Activated CD4-positive, alpha-beta T cell treated with anti-CD3 and anti-CD28 coated beads, Interleukin-10, Interleukin-2, amounts not matched to agents 100 ng/mL and 50 ng/mL, durations not matched to agents 16 hours and 8 hours (primary cell): ENCODE measurements around the gene ZNF608.

ENCODE experiments used
- DNase-seq: peaks from one replicate; pipeline ENCODE4 v3.0.0-alpha.2; 2020

The ZNF608 gene

DNA sequence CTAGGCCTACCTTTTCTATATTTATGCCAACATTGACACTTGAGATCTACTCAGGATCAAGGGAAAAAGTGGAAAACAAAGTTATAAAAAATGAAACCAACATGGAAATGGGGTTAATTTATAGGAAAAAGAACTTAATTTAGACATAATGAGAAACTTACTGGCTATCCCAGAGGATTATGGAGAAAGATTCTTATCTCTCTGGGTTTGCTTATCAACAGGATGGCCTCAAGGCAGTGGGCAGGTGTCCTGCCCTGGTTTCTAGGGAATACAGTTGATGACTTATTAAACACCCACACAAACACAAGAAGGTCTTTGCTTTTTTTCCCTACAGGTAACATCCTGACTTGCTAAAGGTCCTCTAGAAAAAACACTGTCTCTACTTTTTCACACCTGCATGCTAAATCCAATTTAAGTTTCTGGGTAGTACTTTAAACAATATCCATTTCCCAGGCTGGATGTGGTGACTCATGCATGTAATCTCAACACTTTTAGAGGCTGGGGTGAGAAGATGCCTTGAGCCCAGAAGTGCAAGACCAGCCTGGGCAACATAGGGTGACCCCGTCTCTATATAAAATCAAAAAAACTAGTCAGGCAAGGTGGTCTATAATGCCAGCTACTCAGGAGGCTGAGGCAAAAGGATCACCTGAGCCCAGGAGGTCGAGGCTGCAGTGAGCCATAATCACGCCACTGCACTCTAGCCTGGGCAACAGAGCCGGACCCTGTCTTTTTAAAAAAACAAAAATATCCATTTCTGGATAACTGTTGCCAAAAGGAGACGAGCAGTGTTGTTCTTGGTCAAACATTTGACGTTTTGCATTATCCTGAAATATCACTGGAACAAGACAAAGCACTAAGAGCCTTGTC lies 6.6 kb upstream of the ZNF608 start:
- DNase-seq = no peak

DNA sequence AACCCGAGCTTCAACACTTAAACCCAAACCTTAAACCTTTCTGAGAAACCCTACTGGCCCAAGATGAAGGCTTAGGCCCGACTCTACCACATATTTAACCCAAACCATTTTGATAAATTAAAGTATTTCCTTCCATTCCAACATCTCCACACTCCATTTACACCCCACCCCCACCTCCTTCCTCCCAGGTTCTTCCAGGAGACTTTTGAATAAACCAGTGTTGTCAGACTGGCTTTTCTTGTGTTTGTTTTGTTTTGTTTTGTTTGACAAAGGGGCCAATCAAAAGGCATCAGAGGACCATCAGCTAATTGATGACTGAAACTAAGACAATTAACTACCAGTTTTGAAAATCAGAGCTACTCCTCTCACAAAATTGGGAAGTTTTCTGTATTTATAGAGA lies 4.6 kb upstream of the ZNF608 start:
- no peak for DNase-seq

DNA sequence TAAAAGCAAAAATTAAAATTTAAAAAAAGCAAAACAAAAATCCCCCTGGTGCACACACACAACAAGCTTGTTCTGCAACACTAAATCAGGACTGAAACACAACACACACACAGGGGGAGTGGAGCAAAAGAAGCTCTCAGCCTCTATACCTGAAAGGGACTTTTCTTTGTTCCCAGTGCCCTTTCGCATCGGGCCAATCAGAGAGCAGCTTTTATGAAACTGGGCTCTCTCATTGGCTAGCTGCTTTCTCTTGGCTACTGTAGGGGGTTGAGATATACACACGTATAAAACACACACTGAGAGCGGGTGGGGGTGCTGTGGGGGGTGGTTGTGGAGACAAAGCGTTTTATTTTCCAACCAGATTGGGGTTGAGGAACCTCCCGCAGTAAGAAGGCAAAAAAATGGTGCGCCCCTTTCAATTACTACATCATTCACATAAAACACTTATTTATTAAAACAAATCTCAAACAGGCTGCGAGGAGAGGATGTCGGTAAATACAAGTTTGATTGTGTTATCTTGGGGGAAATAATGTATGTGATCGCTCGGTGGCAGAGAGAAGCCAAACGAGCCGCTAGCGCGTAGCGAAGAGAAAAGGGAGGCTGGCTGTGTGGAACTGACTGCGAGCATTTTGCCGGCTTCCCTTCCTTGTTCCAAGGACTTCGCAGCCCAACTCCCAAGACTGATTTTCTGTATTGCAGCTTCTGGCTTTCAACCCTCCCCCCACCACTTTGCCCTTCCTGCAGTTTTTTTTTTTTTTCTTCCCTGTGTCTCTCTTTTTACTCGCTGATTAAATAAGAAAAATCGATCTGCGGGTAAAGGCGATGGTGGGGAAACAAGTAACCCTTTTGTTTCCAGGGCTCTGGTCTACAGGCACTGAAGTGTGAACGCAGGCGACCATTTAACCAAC lies 2.5 kb upstream of the ZNF608 start:
- DNase-seq = peak; percentile 29

DNA sequence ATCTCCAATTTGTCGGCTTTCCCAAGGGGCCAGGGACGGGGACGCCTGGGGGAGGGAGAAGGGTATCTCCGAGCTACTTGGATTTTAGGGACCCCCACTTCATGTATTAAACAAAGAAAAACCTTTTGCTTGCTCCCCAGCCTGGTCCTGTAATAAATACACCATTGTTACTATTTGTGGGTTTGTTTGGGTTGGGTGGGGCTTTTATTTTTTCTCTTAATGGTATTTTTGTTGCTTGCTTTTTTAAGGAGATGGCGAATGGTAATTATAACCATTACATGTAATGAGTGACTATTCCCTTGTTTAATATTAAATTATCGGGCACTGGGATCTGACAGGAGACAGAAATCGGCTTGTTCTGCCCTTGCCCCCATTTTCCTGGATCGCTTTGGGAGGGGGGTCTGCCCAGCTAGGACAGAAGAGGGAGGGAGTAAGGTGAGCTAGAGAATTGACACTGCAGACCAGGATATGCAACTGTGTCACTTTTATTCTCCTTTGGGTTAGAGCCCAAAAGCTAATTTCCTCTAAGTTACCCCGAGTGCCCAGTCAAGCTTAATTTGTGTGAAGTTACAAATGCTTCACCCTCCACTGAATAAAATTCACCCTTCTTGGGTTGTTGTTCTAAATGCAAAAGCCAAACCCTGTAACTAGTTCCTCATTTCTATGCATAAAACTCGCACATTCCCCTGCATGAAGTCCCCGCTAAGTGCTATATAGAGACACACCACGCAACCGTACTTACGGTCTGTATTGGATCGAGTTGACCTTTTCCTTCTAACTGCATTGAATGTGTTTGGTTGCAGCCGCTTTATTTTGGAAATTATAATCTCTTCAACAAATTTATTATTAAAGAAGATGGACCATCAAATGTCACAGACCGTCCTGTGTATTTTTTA lies 1.6 kb upstream of the ZNF608 start:
- no peak for DNase-seq

DNA sequence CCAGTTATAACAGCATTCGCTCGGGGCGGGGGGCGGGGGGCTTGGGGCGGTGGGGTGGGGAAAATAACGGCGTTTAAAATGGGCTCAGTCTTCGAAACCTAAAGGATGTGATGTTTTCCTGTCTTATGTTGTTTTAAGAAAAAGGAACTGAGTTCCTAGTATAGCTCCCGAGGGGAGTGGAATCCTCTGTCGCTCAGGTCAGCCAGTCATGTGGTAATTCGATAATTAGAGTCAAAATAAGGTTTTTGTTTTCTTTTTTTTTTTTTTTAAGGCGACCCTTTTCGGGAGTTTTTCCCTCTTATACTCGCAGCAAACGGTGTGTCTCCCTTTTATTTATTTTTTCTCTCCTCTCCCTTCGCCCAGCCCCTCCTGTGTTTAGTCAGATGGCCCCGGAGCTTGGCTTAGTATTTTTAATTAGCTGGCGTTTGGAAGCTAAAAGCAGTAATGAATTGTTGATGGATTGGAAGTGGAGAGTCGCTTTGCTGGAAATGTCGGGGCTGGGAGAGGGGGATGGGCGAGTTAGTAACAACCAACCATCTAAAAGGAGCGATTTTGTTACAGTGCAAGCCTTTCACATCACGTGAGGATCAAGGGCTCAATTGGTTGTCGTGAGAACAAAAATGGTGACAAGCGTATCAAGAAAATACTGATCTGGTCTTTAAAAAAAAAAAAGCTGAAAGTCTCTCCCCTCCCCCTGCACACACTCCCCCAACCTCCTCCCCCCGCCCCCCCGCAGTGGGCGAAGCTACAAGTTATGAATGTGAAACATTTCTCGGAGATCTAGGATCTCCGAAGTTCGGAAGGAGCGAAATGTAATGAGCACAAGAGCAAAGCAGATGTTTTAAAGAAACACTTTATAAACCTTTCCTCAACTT lies 714 bp upstream of the ZNF608 start:
- DNase-seq = no peak

DNA sequence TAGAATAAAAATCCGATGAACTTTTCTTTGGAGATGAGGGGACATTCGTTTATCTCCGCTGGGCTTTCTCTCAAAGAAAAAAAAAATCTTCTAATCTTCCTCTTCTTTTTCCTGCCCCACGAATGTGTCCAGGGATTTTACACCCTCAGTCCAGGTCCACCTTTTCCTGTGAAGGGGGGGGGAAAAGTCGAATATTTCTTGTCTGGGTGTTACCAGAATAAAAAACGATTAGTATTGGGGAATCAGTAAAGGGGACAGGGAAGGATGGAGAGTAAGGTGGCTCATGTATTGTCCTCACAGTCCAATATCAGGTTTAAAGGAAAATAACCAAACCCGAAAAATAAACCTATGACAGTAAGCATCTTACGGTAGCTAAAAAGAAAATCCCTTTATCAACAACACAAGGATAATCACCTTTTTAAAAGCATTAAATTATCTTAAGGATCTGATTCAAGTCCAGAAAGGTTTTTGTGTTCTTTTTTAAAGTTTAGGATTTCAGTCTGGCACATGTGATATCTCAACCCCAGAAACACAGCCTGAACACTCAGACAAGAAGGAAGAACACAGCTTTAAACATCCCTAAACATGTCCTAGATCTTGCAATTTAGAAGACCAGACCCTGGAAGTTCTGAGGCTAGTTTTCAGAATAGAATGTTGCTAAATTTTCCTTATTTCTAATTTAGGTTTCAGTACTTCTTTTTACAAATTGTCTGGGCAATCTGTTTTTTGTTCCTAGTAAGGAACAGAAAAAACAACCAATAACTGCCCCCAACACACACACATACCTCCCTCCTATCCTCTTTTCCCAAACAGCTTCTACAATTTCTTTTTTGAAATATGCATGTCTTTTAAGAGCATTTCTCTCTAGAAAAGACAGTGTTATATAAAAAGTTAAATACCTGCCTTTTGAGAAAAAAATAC lies 1.2 kb downstream of the ZNF608 start:
- no peak for DNase-seq

DNA sequence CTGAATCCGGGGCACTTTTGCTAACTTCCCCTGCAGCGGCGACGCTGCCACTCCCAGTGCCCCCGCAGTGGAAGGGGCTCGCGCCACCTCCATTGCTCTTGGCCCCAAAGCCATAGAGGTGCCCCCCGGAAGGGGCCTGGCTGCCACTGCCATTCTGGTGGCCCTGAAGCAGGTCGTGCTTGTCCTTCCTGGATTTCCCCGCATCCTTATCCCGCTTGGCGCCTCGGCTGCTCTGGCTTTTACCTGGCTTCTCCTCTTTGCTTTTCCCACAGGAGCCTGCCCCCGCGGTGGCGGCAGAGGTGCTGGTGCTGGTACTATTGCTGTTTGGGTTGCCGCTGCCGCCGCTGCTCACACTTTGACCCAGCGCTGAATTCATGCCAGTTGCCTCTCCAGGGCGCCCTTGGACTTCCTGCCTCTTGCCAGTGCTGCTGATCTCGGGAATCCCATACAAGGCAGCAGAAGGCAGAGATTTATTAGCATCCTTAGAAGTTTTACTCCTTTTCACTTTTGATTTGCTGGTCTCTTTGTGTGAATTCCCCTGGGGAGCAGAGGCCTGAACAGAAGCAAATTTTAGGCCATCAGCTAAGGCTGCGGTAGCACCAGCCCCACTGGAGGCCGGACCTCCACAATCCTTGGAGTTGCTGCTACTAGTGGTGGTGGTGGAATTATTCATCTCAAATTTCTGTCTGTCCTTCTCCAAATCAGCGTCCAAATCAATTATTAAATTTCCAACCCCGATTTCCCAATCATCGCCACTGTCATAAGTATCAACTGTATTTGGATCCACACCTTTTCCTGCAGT lies 2.1 kb downstream of the ZNF608 start:
- DNase-seq = no peak

DNA sequence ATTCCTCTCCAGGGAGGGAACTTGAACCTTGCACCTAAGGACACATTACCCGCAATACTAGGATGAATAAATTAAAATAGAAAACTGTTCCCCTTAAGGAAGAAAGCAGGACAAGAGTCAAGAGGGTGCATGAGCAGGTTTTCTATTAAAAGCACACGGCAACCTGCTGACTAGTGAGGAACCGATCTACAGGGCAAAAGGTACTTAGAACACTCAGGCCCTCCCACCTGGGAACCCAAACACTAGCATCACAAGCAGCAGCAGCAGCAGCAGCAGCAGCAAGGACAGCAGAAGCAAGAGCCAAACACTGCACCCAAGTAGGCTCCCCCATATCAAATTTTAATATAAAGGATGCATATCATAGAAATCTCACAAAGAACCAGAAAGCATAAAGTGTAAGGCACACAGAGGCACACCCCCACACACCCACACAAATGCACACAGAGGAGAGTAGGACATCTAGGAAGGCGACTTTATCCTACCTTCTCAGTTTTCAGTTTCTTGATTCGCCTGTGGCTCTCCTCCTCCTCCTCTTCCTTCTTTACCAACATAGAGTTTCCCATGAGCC lies 2.8 kb downstream of the ZNF608 start:
- no peak for DNase-seq

DNA sequence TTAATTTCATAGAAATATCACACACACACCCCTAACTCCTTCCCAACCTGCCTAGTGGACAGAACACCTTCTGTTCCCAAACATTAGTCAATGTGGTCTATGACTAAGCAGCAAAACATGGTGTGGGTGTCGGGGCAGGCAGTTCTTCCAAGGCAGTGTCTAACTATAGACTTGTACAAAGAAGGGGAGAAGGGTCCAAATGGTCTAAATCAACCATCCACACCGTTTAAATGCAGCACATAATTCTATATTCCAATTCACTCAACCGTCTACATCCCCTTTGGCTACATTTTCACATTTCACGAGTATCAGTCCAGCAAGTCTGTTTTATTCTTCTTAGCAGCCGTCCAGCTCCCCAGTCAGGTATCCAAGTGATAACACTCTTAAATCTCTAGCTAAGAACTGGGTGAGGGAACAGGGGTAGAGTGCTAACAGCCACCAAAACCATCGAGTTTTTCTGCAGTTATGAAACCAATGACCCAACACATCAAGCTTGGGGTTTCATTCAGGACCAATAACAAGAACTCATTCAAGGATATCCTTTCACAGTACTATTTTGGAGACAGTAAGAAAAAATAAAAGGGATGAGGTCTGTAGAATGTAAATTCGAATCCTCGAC lies 3.3 kb downstream of the ZNF608 start:
- DNase-seq = no peak

DNA sequence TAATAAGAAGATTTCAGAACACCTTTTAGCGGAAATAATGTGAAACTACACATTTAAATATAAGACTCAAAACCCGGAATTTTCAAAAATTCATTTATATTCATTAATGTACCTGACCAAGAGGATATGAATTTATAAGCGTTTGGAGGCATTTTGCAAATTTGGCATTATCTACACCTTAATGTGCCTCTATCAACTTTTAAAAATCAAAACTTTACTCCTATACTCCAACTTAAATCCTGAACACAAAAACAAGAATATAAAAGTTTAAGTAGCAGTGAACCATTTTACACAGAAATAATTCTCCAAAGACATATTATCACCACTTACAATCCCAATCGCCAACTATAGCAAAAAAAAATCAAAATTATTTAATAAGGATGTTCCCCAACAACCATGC lies 3.9 kb downstream of the ZNF608 start:
- no peak for DNase-seq

DNA sequence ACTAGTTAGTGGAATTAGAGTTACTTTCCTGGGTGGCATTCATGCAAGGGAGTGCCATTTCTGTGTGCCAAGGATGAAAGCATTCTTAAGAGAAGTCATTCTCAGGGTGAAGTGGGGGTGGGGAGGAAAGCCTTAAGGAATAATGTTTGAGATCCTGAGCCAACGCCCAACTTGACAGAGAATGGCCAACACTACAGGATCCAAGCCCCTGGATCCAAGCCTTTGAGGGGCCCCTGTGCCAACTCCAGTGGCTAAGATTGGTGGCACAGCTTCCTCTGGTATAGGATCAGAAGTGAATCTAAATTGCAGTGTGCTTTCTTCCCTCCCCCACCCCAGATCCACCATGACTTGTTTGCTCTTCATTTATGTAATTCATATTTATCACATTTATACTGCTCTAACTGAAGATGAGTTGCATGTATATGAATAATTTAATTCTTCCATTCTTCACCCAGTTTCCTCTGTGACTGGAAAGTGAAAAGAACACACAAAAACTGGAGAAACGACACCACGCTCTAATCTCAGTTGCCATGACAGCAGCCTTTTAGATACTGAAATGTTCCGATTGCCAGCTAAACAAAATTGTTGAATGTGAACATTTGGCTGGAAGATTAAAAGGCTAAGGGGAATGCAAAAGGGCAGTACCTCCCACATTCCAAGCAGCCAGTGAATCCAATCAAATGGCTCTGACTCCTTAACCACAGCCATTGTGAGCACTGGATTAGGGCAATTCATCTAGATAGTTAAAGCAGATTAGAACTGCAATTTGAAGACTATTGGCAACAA lies 4.5 kb downstream of the ZNF608 start:
- no peak for DNase-seq

DNA sequence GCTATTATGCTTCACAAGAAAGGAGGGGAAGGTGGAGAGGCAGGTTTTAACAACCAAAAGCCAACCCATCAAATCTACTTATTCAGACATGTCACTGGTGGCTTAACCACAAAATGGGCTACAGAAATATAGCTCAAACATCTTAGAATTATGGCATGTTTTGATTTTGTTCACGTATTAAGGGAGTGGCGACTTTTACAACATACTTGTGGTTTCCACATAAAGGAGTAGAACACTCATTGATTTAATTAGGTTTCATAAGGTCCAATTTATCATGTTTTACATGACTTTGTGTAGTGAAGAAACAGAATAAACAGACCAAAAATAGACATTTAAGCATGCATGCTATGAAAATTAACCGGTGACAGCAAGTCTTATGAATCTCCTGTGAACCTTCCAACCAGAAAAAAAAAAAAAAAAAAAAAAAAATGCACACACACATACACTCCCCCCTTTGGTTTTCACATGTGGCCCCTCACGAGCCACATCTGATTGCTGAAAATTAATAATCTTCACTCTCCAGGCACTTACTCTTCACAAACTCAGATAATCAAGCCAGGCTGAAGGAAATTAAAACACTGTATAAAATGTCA lies 5.4 kb downstream of the ZNF608 start:
- DNase-seq = no peak

DNA sequence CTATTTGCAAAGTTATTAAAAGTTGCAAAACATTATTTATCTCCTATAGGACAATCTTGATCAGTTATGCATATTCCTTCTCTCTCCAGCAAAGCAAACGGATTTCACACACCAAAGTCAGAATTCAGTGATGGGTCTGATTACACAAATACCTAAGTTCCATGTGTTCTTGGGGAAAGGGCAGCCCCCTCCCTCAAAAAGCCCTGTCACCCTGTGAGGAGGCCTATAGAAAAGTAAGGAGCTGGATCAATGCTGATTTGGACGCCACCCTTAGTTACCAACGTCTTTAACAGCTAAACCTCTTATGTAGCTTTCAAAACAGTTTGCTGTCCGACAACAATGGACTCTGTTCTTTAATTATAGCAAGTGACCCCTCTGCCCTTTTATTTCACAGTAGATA lies 6.4 kb downstream of the ZNF608 start:
- no peak for DNase-seq

DNA sequence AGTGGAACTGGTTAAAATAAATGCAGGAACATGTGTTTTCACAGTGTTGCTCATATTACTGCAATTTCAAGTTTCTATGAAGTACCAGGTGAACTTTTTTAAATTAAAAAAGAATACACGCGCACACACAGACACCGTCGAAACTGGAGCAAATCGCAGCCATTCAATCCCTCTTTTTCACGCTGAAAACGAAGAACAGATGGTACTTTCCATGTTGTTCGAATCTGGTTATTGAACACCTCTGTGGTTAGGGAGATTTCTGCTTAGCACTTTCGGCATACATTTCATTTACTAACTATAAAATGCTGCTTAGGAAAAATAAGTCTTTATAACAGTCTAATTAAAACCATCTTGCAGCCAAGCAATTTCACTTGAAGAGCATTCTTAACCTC lies 6.8 kb downstream of the ZNF608 start:
- DNase-seq = no peak

DNA sequence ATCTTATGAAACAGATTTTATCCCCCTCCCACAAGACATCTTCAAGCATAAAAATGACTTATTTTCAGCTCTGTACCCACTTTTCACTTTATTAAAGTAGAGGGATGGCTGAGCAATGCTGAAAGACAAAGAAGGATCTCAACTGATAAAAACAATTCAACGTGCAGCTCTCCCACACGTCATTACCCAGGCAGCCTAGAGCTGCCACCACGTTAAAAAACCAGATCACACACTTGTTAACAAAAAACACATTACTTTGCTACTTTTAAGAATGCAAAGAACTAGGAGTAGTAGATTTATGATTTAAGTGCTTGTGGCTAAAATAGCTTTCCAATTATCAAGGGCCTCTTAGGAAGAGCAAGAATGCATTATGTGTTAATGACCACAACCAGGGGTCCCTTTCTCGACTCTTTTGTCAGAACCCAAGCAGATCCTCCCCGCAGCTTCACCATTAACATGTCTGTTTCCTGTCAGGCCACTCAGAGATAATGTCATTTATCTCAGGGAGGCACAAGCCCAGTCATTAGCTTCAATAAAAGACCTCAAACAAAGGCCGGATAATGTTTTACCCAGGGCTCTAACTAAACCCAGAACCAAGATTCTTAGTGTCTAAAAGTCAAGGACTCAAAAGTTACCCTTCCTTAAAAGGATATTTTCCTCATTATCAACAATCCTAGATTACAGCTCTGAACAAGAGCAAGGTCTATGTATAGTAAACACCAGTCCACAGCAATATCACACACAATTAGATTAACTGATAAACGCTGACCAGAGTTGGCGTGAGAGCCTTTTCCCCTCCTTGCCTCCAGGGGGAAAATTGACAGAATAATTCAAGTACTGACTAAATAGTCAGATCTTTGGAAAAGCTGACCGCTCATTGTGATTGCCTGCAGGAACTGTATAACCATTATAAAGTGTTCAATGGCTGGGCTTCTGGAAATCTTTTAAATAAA lies 7.5 kb downstream of the ZNF608 start:
- DNase-seq = no peak

DNA sequence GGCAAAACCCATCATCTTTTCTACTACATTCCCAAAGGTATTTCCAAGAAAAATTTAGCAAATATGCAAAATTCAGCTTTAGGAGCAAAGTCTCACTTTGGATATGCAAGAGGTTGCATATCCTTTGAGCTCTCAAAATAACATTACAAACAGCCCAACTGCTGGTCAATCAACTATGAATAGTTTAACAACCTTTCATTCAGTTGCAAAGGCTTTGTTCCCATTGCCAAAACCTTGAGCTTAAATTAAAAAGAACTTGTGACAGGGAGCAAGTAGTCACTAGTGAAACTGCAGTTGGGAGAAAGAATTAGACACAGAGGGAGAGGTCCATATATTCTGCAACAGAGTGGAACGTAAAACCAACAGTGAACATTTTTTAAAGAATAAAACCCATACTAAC lies 8.8 kb downstream of the ZNF608 start:
- no peak for DNase-seq

DNA sequence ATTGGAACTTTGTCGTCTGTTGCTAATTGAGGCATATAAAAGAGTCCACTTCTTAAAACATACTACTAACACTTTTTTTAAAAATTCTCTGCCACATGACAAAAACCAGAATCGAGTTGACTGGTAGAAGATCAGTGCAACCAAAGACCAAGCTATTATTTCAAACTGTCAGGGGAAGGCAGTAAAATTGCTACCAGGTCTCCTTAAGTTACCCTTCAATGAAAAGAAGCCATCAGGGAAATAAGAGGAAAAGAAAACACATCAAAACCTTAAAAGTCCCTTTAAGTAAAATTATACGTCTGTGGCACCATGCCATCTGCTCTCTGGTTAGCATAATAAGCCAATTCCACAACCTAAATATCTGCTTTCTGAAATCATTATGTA lies 9.6 kb downstream of the ZNF608 start:
- no peak for DNase-seq
